Right ventricle myocardium superior (tissue), 1 donor: Measurements from ENCODE around the gene GALNT5. TPM values are rescaled to one million over a fixed set of nuclear protein-coding genes. Genes with fewer than 3 reads are reported as not detected.
"Not testable (repeated sequence)": the region's sequence is repeated elsewhere in the genome, so short reads cannot be mapped to it uniquely, and the experiment has no call there.

Source experiments
- ATAC-seq: fragments of 200-7000 bp; cut with Tn5 transposase; one replicate; pipeline ENCODE4 v1.9.1; 2020; ENCODE audit warnings: mild to moderate bottlenecking; ENCODE audit not compliant: poor library complexity
- DNase-seq: peaks from one replicate; pipeline ENCODE4 v3.0.0-alpha.2; 2020
- intact Hi-C: fragments of 100-400 bp; cut with DNase I; formaldehyde crosslinking; loops from one replicate; pipeline ENCODE4 v1.11.2; 2022
- total RNA-seq: library from RNA; stranded (reverse); fragmentation: NEBNext Ultra II Directional; extraction: Animal tissue kit (Norgen Biotek cat#: 25700); gene quantifications from one replicate; pipeline ENCODE4 v1.2.1, GENCODE V29; 2021
- donor health status: DM: no; HTN: yes; CAD: no; lungs with severe emphysema.

The GALNT5 gene
- total RNA-seq, 1 donor from 2014 or later = 0.16 TPM

GRCh38 chr2:157279311-157279710, 21.8 kb downstream of the GALNT5 start:
- intact Hi-C loops, DNase-seq, ATAC-seq: not testable (repeated sequence)

GRCh38 chr2:157281316-157281715, 23.8 kb downstream of the GALNT5 start:
- intact Hi-C loops = no loop called here
- no peak for DNase-seq
- no peak for ATAC-seq

- intact Hi-C loops = no loop called here
- DNase-seq (no peak), ATAC-seq (no peak)
Observed at GRCh38 chr2:157283468-157283867, 26.0 kb downstream of the GALNT5 start.

- DNase-seq = no peak
- intact Hi-C loops = no loop called here
- no peak for ATAC-seq
Observed at GRCh38 chr2:157287160-157287559, 29.7 kb downstream of the GALNT5 start.

GRCh38 chr2:157290525-157290924, 33.0 kb downstream of the GALNT5 start:
- intact Hi-C loops = no loop called here
- DNase-seq (no peak), ATAC-seq (no peak)

- DNase-seq (no peak), ATAC-seq (no peak)
- intact Hi-C loops = no loop called here
Observed at GRCh38 chr2:157291018-157291417, 33.5 kb downstream of the GALNT5 start.

GRCh38 chr2:157292853-157293252, 35.3 kb downstream of the GALNT5 start:
- intact Hi-C loops = no loop called here
- DNase-seq (no peak), ATAC-seq (no peak)

GRCh38 chr2:157296490-157296889, 39.0 kb downstream of the GALNT5 start:
- intact Hi-C loops = no loop called here
- DNase-seq (no peak), ATAC-seq (no peak)

GRCh38 chr2:157296958-157297357, 39.5 kb downstream of the GALNT5 start:
- intact Hi-C loops = no loop called here
- DNase-seq (no peak), ATAC-seq (no peak)

GRCh38 chr2:157301307-157301706, 43.8 kb downstream of the GALNT5 start:
- ATAC-seq (no peak), DNase-seq (no peak)
- intact Hi-C loops = loop anchor here (10.0 kb wide), 2 partner anchors 293 to 713 kb away; no protein-coding TSS in a partner anchor

GRCh38 chr2:157302492-157303099, 45.1 kb downstream of the GALNT5 start:
- peak; percentile 83 for ATAC-seq
- intact Hi-C loops = loop anchor here (10.0 kb wide), 2 partner anchors 292 to 712 kb away; no protein-coding TSS in a partner anchor
- DNase-seq = no peak

GRCh38 chr2:157303612-157304011, 46.1 kb downstream of the GALNT5 start:
- DNase-seq = no peak
- intact Hi-C loops = loop anchor here (10.0 kb wide), 2 partner anchors 291 to 711 kb away; no protein-coding TSS in a partner anchor
- no peak for ATAC-seq

GRCh38 chr2:157304811-157305722, 47.6 kb downstream of the GALNT5 start:
- no peak for DNase-seq
- intact Hi-C loops = loop anchor here (10.0 kb wide), 2 partner anchors 290 to 710 kb away; no protein-coding TSS in a partner anchor
- no peak for ATAC-seq

- DNase-seq (no peak), ATAC-seq (no peak)
- intact Hi-C loops = loop anchor here (10.0 kb wide), 2 partner anchors 289 to 709 kb away; no protein-coding TSS in a partner anchor
Observed at GRCh38 chr2:157305723-157306110, 48.2 kb downstream of the GALNT5 start.

GRCh38 chr2:157307021-157307420, 49.5 kb downstream of the GALNT5 start:
- no peak for ATAC-seq
- intact Hi-C loops = loop anchor here (10.0 kb wide), 2 partner anchors 288 to 708 kb away; no protein-coding TSS in a partner anchor
- DNase-seq = no peak

- ATAC-seq (no peak), DNase-seq (no peak)
- intact Hi-C loops = loop anchor here (10.0 kb wide), 2 partner anchors 285 to 705 kb away; no protein-coding TSS in a partner anchor
Observed at GRCh38 chr2:157309878-157310277, 52.4 kb downstream of the GALNT5 start.

GRCh38 chr2:157311706-157312105, 54.2 kb downstream of the GALNT5 start:
- no peak for ATAC-seq
- intact Hi-C loops = no loop called here
- DNase-seq = no peak

- DNase-seq = no peak
- intact Hi-C loops = no loop called here
- ATAC-seq = no peak
Observed at GRCh38 chr2:157312866-157313486, 55.5 kb downstream of the GALNT5 start.

- DNase-seq (no peak), ATAC-seq (no peak)
- intact Hi-C loops = no loop called here
Observed at GRCh38 chr2:157315901-157316300, 58.4 kb downstream of the GALNT5 start.
